HUES48 (cell line): ENCODE data around the gene LAIR1.

Experiments used
- H3K27ac ChIP-seq: one replicate; pipeline ENCODE4 v1.7.0; 2013; ENCODE audit warnings: low read depth, low read length, inconsistent platforms
- H3K27me3 ChIP-seq: 2 replicates; pipeline ENCODE4 v1.6.1; 2013; ENCODE audit warnings: mild to moderate bottlenecking, low read length; ENCODE audit not compliant: control insufficient read depth, insufficient read depth
- H3K36me3 ChIP-seq: 2 replicates; pipeline ENCODE4 v1.6.1; 2013; ENCODE audit warnings: low read length; ENCODE audit not compliant: control insufficient read depth, insufficient read depth
- H3K4me1 ChIP-seq: 2 replicates; pipeline ENCODE4 v1.6.1; 2013; ENCODE audit warnings: mild to moderate bottlenecking, low read length; ENCODE audit not compliant: control insufficient read depth, insufficient read depth
- H3K4me3 ChIP-seq: 2 replicates; pipeline ENCODE4 v1.5.1; 2013; ENCODE audit warnings: mild to moderate bottlenecking, low read depth, low read length
- H3K9ac ChIP-seq: 2 replicates; pipeline ENCODE4 v1.6.1; 2013; ENCODE audit warnings: mild to moderate bottlenecking, low read depth, low read length, moderate library complexity
- H3K9me3 ChIP-seq: 2 replicates; pipeline ENCODE4 v1.6.1; 2013; ENCODE audit warnings: low read length; ENCODE audit not compliant: control insufficient read depth, insufficient read depth

The LAIR1 gene

DNA sequence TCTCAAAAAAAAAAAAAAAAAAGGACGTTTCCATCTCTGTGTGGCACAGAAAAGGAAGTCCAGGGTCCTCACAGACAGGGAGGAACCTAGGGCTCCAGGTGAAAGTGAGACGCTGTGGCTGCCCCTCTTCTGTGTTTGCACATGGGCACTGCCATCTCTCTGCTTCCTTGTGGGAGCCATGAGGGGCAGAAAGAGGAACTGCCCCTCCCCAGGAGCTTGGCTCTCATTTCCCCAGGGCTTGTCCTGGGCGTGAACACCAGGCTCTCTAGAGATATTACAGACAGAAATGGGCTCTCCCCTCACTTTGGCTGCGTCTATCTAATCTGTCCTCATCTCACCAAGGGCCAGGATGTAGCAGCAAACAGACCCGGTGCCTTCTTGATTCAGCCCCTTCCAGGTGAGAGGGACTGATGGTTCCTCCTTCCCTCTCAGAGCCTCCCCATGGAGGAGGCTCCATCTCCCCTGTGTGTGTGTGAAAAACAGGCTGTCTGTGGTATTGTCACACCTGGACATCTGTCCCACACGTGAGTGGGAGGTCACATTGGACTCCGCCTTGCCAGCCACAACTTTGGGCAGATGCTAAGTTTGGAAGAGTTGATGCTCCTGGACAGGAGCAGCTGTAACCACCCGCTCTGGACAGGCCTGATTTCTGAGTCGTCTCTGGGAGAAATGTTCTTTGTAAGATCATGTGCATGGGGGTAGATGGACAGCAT lies 24.9 kb downstream of the LAIR1 start:
- Histone ChIP-seq H3K9me3 (no peaks in the 10 kb centered on the region), H3K4me3 (no peak overlapping the region), H3K36me3 (no peaks in the 10 kb centered on the region), H3K4me1 (no peaks in the 10 kb centered on the region), H3K9ac (no peak overlapping the region), H3K27me3 (no peaks in the 10 kb centered on the region), H3K27ac (no peak overlapping the region)

DNA sequence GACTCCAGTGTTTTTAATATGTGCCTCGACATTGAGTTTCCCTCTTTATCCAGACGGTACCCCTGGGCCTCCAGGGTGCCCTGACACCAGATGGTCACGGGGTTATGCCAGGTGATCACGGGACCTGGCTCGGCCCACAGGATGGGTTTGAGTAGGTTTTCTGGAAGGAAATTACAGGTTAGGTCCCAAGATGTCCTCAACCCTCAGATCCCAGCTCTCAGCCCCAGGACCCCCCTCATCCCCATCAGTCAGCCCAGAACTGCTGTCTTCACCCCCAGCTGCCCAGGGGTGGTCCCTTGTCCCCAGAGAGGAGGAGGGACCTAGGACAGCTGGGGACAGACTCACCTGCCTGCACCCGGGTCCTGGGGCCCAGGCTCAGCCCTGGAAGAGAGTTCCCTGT lies 26.2 kb downstream of the LAIR1 start:
- H3K4me3 ChIP-seq = no peak overlapping the region
- no peaks in the 10 kb centered on the region for H3K27me3 ChIP-seq
- no peaks in the 10 kb centered on the region for H3K9me3 ChIP-seq
- H3K36me3 ChIP-seq = no peaks in the 10 kb centered on the region
- no peak overlapping the region for H3K27ac ChIP-seq
- H3K4me1 ChIP-seq = no peaks in the 10 kb centered on the region
- no peak overlapping the region for H3K9ac ChIP-seq

DNA sequence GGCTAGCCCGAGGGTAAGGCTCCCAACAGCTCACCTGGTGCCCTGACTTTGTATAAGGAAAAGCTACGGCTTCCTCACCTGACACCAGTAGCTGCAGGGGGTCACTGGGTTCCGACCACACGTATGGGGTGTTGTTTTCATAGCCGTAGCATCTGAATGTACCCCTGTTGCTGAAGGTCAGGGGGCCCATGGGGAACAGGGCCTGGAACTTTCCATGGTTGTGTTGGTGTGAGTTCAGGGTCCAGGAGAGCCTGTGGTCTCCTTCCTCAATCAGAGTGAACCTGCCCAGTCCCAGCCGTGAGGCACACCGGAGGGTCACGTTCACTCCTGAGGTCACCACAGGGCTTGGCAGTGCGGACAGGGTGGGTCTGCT lies 26.9 kb downstream of the LAIR1 start:
- no peaks in the 10 kb centered on the region for H3K27me3 ChIP-seq
- H3K9ac ChIP-seq = no peak overlapping the region
- no peaks in the 10 kb centered on the region for H3K9me3 ChIP-seq
- no peaks in the 10 kb centered on the region for H3K36me3 ChIP-seq
- H3K4me1 ChIP-seq = no peaks in the 10 kb centered on the region
- no peak overlapping the region for H3K4me3 ChIP-seq
- no peak overlapping the region for H3K27ac ChIP-seq

DNA sequence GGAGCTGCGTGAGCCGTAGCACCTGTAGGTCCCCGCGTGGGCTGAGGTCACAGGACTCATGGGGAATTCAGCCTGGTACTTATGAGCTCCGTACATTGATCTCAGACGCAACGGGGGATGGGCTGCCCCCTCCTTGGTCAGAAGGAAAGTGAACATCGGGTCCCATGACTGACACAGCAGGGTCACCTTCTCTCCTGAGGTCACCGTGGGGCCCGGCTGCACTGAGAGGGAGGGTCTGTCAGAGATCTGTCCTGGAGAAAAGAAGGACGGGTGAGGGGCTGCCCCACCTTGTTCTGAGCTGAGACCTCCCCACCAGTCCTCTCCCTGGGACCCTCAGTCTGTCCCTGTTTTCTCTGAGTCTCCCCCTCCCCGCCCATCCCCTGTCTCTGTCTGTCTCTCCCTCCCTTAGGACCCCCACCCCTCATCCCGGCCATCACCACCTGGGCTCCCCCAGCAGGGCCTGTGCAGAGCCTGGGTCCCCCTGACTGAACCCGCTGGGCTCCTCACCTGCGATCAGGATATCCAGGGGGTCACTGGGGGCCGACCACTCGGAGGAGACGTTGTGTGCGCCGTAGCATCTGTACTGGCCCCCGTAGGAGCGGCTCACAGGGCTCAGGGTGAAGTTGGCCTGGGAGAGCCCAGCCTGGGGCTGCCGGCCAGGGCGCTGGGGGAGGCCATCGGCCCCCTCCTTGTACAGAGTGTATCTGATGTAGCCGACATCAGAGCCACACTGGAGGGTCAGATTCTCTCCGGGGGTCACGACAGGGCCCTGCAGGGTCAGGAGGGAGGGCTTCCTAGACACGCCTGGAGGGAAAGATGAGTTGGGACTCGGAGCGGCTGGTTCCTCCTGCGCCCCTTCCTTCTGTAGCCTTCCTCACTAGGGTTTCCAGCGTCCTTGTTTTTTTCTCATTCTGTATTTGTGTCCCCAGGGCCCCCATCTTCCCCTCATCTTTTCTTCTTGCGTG lies 27.6 kb downstream of the LAIR1 start:
- H3K9me3 ChIP-seq = no peaks in the 10 kb centered on the region
- no peak overlapping the region for H3K4me3 ChIP-seq
- H3K27me3 ChIP-seq = no peaks in the 10 kb centered on the region
- H3K4me1 ChIP-seq = no peaks in the 10 kb centered on the region
- H3K36me3 ChIP-seq = no peaks in the 10 kb centered on the region
- no peak overlapping the region for H3K9ac ChIP-seq
- H3K27ac ChIP-seq = no peak overlapping the region

DNA sequence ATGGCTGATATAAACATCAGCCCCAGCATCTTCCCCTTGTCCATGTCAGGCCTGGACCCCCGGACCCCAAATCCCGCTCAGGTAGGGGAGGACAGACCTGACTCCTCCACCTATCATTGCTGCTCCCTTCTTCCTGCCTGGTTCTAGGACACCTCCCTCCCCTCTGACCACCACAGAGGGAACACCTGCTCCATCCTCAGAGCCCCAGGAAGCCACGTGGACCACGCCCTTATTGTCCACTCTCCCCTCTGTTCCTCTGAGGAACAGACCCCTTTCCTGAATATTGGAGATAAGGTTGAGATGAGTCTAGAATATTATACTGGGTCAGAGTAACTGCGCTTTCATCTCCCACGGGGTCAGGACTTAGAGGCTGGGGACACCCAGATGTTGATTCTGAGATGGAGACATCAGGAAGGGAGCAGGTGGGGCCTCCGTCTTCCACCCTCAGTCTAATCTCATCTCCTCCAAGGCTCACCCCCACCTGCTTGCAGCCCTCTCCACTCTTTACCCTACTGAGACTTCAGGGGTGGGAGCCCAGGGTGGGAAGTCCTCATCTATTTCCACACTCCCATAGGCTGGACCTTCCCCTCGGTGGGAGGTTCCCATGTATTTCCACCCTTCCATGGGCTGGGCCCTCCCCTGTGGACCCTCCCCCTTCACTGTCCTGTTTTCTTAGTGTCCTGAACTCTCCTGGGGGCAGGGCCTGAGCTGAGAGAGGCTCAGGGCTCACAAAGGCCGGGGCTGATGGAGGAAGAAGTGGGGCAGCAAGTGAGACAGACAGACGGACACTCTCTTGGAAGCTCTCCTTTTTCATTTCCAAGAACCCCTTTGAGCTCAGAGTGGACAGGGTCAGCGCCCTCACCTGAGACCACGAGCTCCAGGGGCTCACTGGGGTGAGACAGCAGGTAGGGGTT lies 28.5 kb downstream of the LAIR1 start:
- Histone ChIP-seq H3K9me3 (no peaks in the 10 kb centered on the region), H3K27me3 (no peaks in the 10 kb centered on the region), H3K4me3 (no peak overlapping the region), H3K36me3 (no peaks in the 10 kb centered on the region), H3K4me1 (no peaks in the 10 kb centered on the region), H3K9ac (no peak overlapping the region), H3K27ac (no peak overlapping the region)

DNA sequence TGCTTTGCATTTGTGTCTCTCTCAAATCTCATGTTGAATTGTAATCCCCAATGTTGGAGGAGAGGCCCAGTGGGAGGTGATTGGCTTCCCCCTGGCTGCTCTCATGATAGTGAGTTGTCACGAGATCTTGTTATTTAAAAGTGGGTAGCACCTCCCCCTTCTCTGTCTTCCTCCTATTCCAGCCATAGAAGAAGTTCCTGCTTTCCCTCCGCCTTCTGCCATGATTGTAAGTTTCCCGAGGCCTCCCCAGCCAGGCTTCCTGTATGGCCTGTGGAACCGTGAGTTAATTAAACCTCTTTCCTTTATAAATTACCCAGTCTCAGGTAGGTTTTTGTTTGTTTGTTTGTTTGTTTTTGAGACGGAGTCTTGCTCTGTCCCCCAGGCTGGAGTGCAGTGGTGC lies 29.6 kb downstream of the LAIR1 start:
- Histone ChIP-seq H3K36me3 (no peaks in the 10 kb centered on the region), H3K4me1 (no peaks in the 10 kb centered on the region), H3K27ac (no peak overlapping the region), H3K9me3 (no peaks in the 10 kb centered on the region), H3K27me3 (no peaks in the 10 kb centered on the region), H3K9ac (no peak overlapping the region), H3K4me3 (no peak overlapping the region)

DNA sequence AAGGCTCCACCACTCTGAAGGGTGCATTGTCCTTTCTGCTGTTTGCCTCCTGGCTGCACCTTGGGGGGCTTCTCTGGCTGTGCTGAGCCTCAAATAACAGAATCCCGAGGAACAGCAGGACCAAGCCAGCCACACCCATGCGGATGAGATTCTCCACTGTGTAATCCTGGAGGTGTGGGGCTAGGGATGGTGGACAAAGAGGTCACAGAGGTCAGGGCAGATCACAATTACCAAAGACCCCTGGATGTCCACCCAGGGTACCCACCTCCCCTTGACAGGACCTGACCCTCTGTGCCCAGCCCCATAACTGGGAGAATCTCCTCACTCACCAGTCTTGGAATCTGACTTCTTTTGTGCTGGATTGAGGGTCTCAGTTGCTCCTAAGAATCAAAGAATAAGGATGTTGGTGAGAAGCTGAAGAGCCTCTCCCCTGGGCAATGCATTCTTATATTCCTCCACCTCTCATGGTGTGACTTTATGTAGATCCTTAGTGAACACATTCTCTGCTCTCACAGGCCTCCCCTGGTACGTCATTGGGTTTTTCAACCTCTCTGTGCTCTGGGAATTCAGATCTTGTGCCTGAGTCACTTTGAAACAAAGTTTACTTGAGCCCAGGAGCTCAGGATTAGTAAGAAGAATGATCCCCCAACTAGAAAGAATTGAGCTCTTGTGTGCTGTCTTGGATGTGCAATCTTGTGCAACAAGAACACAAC lies 31.0 kb downstream of the LAIR1 start:
- Histone ChIP-seq H3K36me3 (no peaks in the 10 kb centered on the region), H3K4me1 (no peaks in the 10 kb centered on the region), H3K4me3 (no peak overlapping the region), H3K27me3 (no peaks in the 10 kb centered on the region), H3K9ac (no peak overlapping the region), H3K27ac (no peak overlapping the region), H3K9me3 (no peaks in the 10 kb centered on the region)

DNA sequence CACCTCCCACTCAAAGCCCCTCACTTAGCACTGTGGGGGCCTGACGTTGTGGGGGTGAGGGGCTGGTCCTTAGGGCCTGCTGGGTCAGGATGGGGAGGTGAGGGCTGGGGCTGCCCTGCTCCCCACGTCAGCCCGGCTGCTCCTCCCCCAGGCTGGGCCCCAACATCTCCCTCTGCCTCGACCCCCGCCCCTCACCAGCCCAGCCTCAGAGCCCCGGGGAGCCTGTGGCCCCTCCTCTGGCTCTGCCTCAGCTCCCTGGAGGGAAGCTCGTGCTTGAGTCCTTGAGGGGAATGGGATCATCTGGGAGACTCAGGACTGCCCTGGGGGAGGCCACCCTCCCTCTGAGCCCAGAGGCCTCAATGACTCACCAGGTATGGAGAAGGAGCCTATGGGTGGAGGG lies 32.6 kb downstream of the LAIR1 start:
- H3K27me3 ChIP-seq = no peaks in the 10 kb centered on the region
- H3K36me3 ChIP-seq = no peaks in the 10 kb centered on the region
- H3K4me1 ChIP-seq = no peaks in the 10 kb centered on the region
- H3K9ac ChIP-seq = no peak overlapping the region
- H3K9me3 ChIP-seq = no peaks in the 10 kb centered on the region
- H3K4me3 ChIP-seq = no peak overlapping the region
- no peak overlapping the region for H3K27ac ChIP-seq

DNA sequence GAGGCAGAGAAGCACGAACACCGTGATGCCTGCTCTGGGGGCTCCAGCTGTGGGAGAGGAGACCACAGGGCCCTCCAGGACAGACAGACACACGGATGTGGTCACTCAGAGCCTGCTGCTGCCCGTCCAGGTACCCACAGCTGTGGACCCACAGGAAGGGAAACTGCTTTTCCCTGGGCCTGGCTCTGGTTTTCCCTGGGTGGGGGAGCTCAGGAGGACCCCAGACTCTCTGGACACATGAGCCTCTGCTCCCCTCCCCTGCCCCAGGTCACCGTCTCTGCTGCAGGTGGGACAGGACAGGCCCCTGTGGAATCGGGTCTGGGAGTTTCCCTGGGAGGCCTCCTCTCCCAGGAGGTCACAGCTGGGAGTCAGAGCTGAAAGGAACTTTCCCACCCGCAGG lies 33.1 kb downstream of the LAIR1 start:
- no peaks in the 10 kb centered on the region for H3K9me3 ChIP-seq
- no peak overlapping the region for H3K9ac ChIP-seq
- H3K36me3 ChIP-seq = no peaks in the 10 kb centered on the region
- no peak overlapping the region for H3K4me3 ChIP-seq
- no peaks in the 10 kb centered on the region for H3K27me3 ChIP-seq
- no peaks in the 10 kb centered on the region for H3K4me1 ChIP-seq
- no peak overlapping the region for H3K27ac ChIP-seq

DNA sequence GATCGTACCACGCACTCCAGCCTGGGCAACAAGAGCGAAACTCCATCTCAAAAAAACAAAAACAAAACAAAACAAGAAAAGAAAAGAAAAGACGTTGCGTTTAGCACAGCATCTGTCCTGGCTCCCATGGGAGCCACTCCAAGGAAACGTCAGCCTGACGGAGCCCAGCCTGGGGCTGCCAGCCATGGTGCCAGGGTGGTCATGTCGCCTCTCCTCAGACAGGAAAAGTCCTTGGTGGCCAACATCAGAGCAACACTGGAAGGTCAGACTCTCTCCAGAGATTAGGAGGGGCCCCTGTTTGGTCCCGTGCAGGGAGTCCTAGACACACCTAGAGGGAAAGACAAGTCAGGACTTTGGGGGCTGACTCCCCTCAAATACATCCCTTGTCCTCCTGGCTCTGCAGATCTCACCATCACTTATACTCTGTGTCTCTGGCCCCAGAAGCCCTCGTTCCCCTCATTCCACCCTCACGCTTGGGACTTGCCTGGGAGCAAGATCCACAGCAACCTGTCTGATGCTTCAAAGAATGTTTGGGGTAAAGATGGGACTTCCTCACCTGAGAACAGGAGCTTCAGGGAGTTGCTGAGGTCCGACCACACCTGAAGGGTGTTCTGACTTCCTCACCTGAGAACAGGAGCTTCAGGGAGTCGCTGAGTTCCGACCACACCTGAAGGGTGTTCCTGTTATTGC lies 35.1 kb downstream of the LAIR1 start:
- H3K9ac ChIP-seq = no peak overlapping the region
- no peak overlapping the region for H3K4me3 ChIP-seq
- no peaks in the 10 kb centered on the region for H3K36me3 ChIP-seq
- no peaks in the 10 kb centered on the region for H3K27me3 ChIP-seq
- H3K27ac ChIP-seq = no peak overlapping the region
- peaks cover 10% of the 10 kb centered on the region for H3K4me1 ChIP-seq
- H3K9me3 ChIP-seq = no peaks in the 10 kb centered on the region
